Suprapubic skin (tissue), 4 donors: ENCODE measurements around the gene SIN3B. TPM values are rescaled to one million over a fixed set of nuclear protein-coding genes. Genes with fewer than 3 reads are reported as not detected.

Source experiments
- DNase-seq, 2 donors: peaks; one replicate each; pipeline ENCODE4 v3.0.0-alpha.2; 2019; ENCODE audit warnings: low spot score in 2 of 2
- H3K27ac ChIP-seq: fragments of 200-600 bp; sonication (generic); one replicate; pipeline ENCODE4 v1.5.1; 2019
- H3K27me3 ChIP-seq: fragments of 200-600 bp; sonication (generic); one replicate; pipeline ENCODE4 v1.5.1; 2019
- H3K36me3 ChIP-seq: fragments of 200-600 bp; sonication (generic); one replicate; pipeline ENCODE4 v1.5.1; 2019
- H3K4me1 ChIP-seq: fragments of 200-600 bp; sonication (generic); one replicate; pipeline ENCODE4 v1.5.1; 2019
- H3K4me3 ChIP-seq: fragments of 200-600 bp; sonication (generic); one replicate; pipeline ENCODE4 v1.5.1; 2019; ENCODE audit warnings: mild to moderate bottlenecking
- H3K9me3 ChIP-seq: fragments of 200-600 bp; sonication (generic); one replicate; pipeline ENCODE4 v1.5.1; 2019
- CTCF ChIP-seq, 2 donors: fragments of 200-600 bp in 1 of 2; fragments of 450-650 bp in 1 of 2; sonication (generic) in 1 of 2; IDR thresholded peaks; one replicate each; pipeline ENCODE4 v1.5.1; 2016 to 2019; ENCODE audit warnings: antibody characterized with exemption in 2 of 2, mild to moderate bottlenecking in 1 of 2, moderate library complexity in 1 of 2
- EP300 ChIP-seq: sonication (generic); formaldehyde crosslinking; IDR thresholded peaks from one replicate; pipeline ENCODE4 v1.6.1; 2017; ENCODE audit warnings: antibody characterized with exemption
- POLR2A ChIP-seq, 2 donors: fragments of 450-650 bp; IDR thresholded peaks; one replicate each; pipeline ENCODE4 v1.6.1; 2017; ENCODE audit warnings: antibody characterized with exemption in 2 of 2, mild to moderate bottlenecking in 2 of 2, moderate library complexity in 2 of 2
- POLR2AphosphoS5 ChIP-seq, 3 donors: sonication (generic); formaldehyde crosslinking; IDR thresholded peaks; one replicate each; pipeline ENCODE4 v1.6.1; 2017; ENCODE audit warnings: antibody characterized with exemption in 3 of 3
- WGBS: methylation state at CpG from one replicate; pipeline ENCODE4 v1.1.5; 2018; 5-methylcytosine and 5-hydroxymethylcytosine counted together
- total RNA-seq, 4 donors: library from RNA; depleted of rRNA; stranded (reverse); fragments of >200 nt; gene quantifications; one replicate each; pipeline ENCODE4 v1.1.0, GENCODE V29; 2016

SIN3B gene
- total RNA-seq, 4 donors from 2014 or later = 32.1 to 122 (median 39.4) TPM

DNA sequence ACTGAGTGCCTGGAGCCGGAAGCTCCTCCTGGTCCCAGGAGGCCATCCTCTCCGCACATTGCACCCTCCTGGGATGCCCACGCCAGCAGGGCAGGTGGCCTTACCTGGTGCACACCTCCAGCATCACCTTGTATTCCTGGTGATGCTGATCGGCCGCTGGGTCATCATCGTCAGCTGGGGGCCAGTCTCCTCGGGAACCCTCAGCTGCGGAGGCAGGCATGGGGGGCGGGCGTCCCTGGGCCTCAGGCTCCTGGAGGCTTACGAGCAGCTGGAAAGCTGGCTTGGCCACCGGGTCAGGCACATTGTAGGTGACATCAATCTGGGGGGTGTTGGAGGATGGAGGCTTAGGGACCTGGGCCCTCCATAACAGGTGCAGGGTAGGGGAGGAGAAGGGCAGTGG is 73.3 kb downstream of the SIN3B start:
- no peaks in the 10 kb centered on the region for H3K27me3 ChIP-seq
- no peaks in the 10 kb centered on the region for H3K9me3 ChIP-seq
- DNase-seq = no peak
- no peak for TF ChIP-seq POLR2A (IDR thresholded peaks at IDR 0.05)
- no peak for TF ChIP-seq CTCF (IDR thresholded peaks at IDR 0.05)
- no peak for TF ChIP-seq POLR2AphosphoS5 (IDR thresholded peaks at IDR 0.05)
- no peak for TF ChIP-seq EP300
- no peak overlapping the region for H3K4me3 ChIP-seq
- peaks cover 4% of the 10 kb centered on the region for H3K4me1 ChIP-seq
- no peaks in the 10 kb centered on the region for H3K36me3 ChIP-seq
- 85% methylated on average over 5 of the region's 12 CpGs for whole genome bisulfite sequencing
- H3K27ac ChIP-seq = no peak overlapping the region

DNA sequence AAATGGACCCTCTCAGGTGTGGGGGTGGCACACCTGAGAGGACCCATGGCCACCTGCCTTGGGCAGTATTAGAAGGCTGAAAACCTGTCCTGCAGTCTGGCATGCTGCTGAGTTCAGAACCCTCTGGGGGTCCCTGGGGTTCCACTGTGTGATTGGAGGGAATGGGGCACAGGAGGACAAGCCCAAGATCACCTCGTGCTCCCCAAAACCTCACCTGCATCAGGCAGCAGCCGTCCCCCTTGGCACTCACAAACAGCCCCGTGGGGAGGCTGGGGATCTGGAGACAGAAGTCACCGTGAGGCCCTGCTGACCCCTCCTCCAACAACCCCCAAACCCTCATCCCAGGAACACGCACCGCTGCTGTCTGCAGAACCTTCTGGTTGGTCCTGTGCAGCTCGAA is 74.1 kb downstream of the SIN3B start:
- no peaks in the 10 kb centered on the region for H3K36me3 ChIP-seq
- no peak for DNase-seq
- H3K4me1 ChIP-seq = no peaks in the 10 kb centered on the region
- no peaks in the 10 kb centered on the region for H3K27me3 ChIP-seq
- TF ChIP-seq CTCF (IDR thresholded peaks at IDR 0.05) = no peak
- TF ChIP-seq EP300 = no peak
- no peak for TF ChIP-seq POLR2A (IDR thresholded peaks at IDR 0.05)
- no peak for TF ChIP-seq POLR2AphosphoS5 (IDR thresholded peaks at IDR 0.05)
- H3K9me3 ChIP-seq = no peaks in the 10 kb centered on the region
- H3K4me3 ChIP-seq = no peak overlapping the region
- H3K27ac ChIP-seq = no peak overlapping the region
- 87% methylated on average over 5 of the region's 7 CpGs for WGBS

DNA sequence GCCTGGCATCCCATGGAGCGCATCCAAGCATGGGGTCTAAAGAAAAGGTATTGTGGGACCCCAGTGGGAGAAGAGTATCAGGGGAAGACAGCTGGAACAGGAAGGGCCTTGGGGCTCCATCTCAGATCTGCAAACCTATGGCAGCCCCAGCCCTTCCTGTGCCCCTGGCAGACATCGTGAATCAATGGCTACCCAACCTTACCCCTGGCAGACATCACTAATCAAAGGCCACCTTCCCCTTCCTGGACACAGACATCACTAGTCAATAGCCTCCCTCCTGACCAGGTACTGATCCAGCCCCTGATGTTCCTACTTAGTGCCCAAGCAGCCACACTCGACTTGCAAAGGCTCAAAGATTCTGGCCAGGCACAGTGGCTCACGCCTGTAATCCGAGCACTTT is 75.4 kb downstream of the SIN3B start:
- no peaks in the 10 kb centered on the region for H3K9me3 ChIP-seq
- no peaks in the 10 kb centered on the region for H3K4me1 ChIP-seq
- H3K27me3 ChIP-seq = no peaks in the 10 kb centered on the region
- 90% methylated on average over 2 of the region's 5 CpGs for WGBS
- no peak overlapping the region for H3K27ac ChIP-seq
- H3K4me3 ChIP-seq = no peak overlapping the region
- no peak for DNase-seq
- no peaks in the 10 kb centered on the region for H3K36me3 ChIP-seq
- no peak for TF ChIP-seq EP300
- no peak for TF ChIP-seq POLR2A (IDR thresholded peaks at IDR 0.05)
- TF ChIP-seq POLR2AphosphoS5 (IDR thresholded peaks at IDR 0.05) = no peak
- no peak for TF ChIP-seq CTCF (IDR thresholded peaks at IDR 0.05)

DNA sequence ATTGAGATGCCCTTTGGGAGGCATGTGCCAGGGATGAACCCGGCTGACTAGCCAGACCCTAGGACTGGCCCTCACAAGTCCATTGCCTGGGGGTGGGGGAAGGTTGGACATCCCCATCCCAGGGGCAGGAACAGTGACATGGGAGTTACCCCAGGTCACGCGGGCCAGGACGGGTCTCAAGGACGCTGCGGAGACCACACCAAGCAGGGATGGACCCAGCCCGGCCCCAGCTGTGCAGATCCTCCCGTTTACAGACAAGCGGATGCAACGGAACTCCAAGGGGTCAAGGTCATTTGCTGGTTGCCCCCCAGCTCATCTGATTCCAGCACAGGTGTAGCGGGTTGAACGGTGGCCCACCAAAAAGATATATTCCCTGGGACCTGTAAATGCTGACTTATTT is 79.6 kb downstream of the SIN3B start:
- DNase-seq = no peak

GRCh38 chr19:16911046-16911445 is 81.8 kb downstream of the SIN3B start:
- Histone ChIP-seq H3K4me3 (no peak overlapping the region), H3K4me1 (no peaks in the 10 kb centered on the region), H3K27me3 (no peaks in the 10 kb centered on the region), H3K36me3 (no peaks in the 10 kb centered on the region), H3K27ac (no peak overlapping the region), H3K9me3 (peaks cover 22% of the 10 kb centered on the region)
- DNase-seq = peak in 1 of 2 donors; percentile 35
- WGBS = 91% methylated on average over 7 of the region's 7 CpGs
- TF ChIP-seq EP300 (no peak), POLR2A (IDR thresholded peaks at IDR 0.05) (no peak), POLR2AphosphoS5 (IDR thresholded peaks at IDR 0.05) (no peak), CTCF (IDR thresholded peaks at IDR 0.05) (no peak)

More for the DNA sequence above, 79.6 kb downstream of the SIN3B start:
- H3K27ac ChIP-seq = no peak overlapping the region
- no peak for TF ChIP-seq CTCF (IDR thresholded peaks at IDR 0.05)
- H3K4me1 ChIP-seq = no peaks in the 10 kb centered on the region
- H3K9me3 ChIP-seq = peaks cover 13% of the 10 kb centered on the region
- H3K36me3 ChIP-seq = no peaks in the 10 kb centered on the region
- no peak overlapping the region for H3K4me3 ChIP-seq
- WGBS = 79% methylated on average over 10 of the region's 12 CpGs
- no peaks in the 10 kb centered on the region for H3K27me3 ChIP-seq
